Measurements from ENCODE around the gene ATP5F1D. TPM values are rescaled to one million over a fixed set of nuclear protein-coding genes. Genes with fewer than 3 reads are reported as not detected.

ATP5F1D gene
- polyA plus RNA-seq, 3 donors from 2014 or later = 145 to 310 (median 303) TPM

- no peak for DNase-seq
- H3K27me3 Mint-ChIP-seq (ENCODE audit: low read depth in 3 of 3) = peaks cover 0 to 7% (median 3%) of the 10 kb centered on the region in 3 donors
Observed at GRCh38 chr19:1233115-1233667, 8.4 kb upstream of the ATP5F1D start.

GRCh38 chr19:1234051-1234954, 7.2 kb upstream of the ATP5F1D start:
- H3K36me3 Mint-ChIP-seq = no peaks in the 10 kb centered on the region
- H3K27me3 Mint-ChIP-seq (ENCODE audit: low read depth in 3 of 3) = peaks cover 4 to 16% (median 13%) of the 10 kb centered on the region in 3 donors
- DNase-seq = no peak
- H3K4me1 Mint-ChIP-seq = peaks cover 10 to 12% of the 10 kb centered on the region in 2 donors
- H3K27ac Mint-ChIP-seq = no peak overlapping the region
- H3K4me3 Mint-ChIP-seq = no peak overlapping the region
- H3K9me3 Mint-ChIP-seq = no peaks in the 10 kb centered on the region

More at GRCh38 chr19:1233115-1233667, 8.4 kb upstream of the ATP5F1D start:
- H3K36me3 Mint-ChIP-seq = no peaks in the 10 kb centered on the region
- H3K4me1 Mint-ChIP-seq = peaks cover 0 to 1% of the 10 kb centered on the region in 2 donors
- no peak overlapping the region for H3K4me3 Mint-ChIP-seq
- no peak overlapping the region for H3K27ac Mint-ChIP-seq
- H3K9me3 Mint-ChIP-seq = no peaks in the 10 kb centered on the region

GRCh38 chr19:1234955-1235380, 6.6 kb upstream of the ATP5F1D start:
- no peak for DNase-seq
- H3K4me3 Mint-ChIP-seq = no peak overlapping the region
- H3K27me3 Mint-ChIP-seq (ENCODE audit: low read depth in 3 of 3) = peaks cover 4 to 18% (median 13%) of the 10 kb centered on the region in 3 donors
- H3K36me3 Mint-ChIP-seq = no peaks in the 10 kb centered on the region
- H3K9me3 Mint-ChIP-seq = no peaks in the 10 kb centered on the region
- no peak overlapping the region for H3K27ac Mint-ChIP-seq
- H3K4me1 Mint-ChIP-seq = peaks cover 12 to 13% of the 10 kb centered on the region in 2 donors

GRCh38 chr19:1235625-1236538, 5.7 kb upstream of the ATP5F1D start:
- DNase-seq = no peak
- H3K36me3 Mint-ChIP-seq = no peaks in the 10 kb centered on the region
- no peak overlapping the region for H3K27ac Mint-ChIP-seq
- no peak overlapping the region for H3K4me3 Mint-ChIP-seq
- peaks cover 4 to 18% (median 13%) of the 10 kb centered on the region in 3 donors for H3K27me3 Mint-ChIP-seq (ENCODE audit: low read depth in 3 of 3)
- H3K9me3 Mint-ChIP-seq = no peaks in the 10 kb centered on the region
- peaks cover 13 to 14% of the 10 kb centered on the region in 2 donors for H3K4me1 Mint-ChIP-seq

GRCh38 chr19:1236576-1236975, 5.0 kb upstream of the ATP5F1D start:
- Mint-ChIP-seq H3K27me3 (ENCODE audit: low read depth in 3 of 3) (peaks cover 10 to 21% (median 15%) of the 10 kb centered on the region in 3 donors), H3K4me3 (no peak overlapping the region), H3K4me1 (peaks cover 18 to 21% of the 10 kb centered on the region in 2 donors)

GRCh38 chr19:1237027-1237659, 4.4 kb upstream of the ATP5F1D start:
- no peak for DNase-seq
- Mint-ChIP-seq H3K27ac (no peak overlapping the region), H3K9me3 (no peaks in the 10 kb centered on the region), H3K27me3 (ENCODE audit: low read depth in 3 of 3) (peaks cover 10 to 22% (median 15%) of the 10 kb centered on the region in 3 donors), H3K4me3 (peak overlapping the region in 2 of 5 donors; percentile 13 to 49), H3K4me1 (peaks cover 20 to 23% of the 10 kb centered on the region in 2 donors), H3K36me3 (no peaks in the 10 kb centered on the region)

More at GRCh38 chr19:1236576-1236975, 5.0 kb upstream of the ATP5F1D start:
- H3K9me3 Mint-ChIP-seq = no peaks in the 10 kb centered on the region
- H3K36me3 Mint-ChIP-seq = no peaks in the 10 kb centered on the region
- H3K27ac Mint-ChIP-seq = no peak overlapping the region
- no peak for DNase-seq

- DNase-seq = no peak
- H3K27ac Mint-ChIP-seq = peak within 1 kb of the TSS in 5 of 6 donors; percentile 74 to 87 (median 79)
Observed at GRCh38 chr19:1237754-1238368, 3.7 kb upstream of the ATP5F1D start, which contains the start of gene CBARP. Gene CBARP (minus strand): TSS chr19:1238005. CDS start chr19:1236100, 1,905 bp downstream.

GRCh38 chr19:1238369-1239303, 2.9 kb upstream of the ATP5F1D start:
- peak overlapping the region; percentile 73 to 86 (median 79) for H3K4me3 Mint-ChIP-seq
- no peaks in the 10 kb centered on the region for H3K36me3 Mint-ChIP-seq
- H3K27ac Mint-ChIP-seq = peak overlapping the region in 5 of 6 donors; percentile 74 to 87 (median 79)
- H3K27me3 Mint-ChIP-seq (ENCODE audit: low read depth in 3 of 3) = peaks cover 10 to 20% (median 14%) of the 10 kb centered on the region in 3 donors
- H3K9me3 Mint-ChIP-seq = no peaks in the 10 kb centered on the region
- peaks cover 20 to 34% of the 10 kb centered on the region in 2 donors for H3K4me1 Mint-ChIP-seq
- DNase-seq = no peak

More at GRCh38 chr19:1237754-1238368, 3.7 kb upstream of the ATP5F1D start, which contains the start of gene CBARP:
- Mint-ChIP-seq H3K27me3 (ENCODE audit: low read depth in 3 of 3) (peaks cover 10 to 20% (median 15%) of the 10 kb centered on the region in 3 donors), H3K4me1 (peaks cover 20 to 29% of the 10 kb centered on the region in 2 donors), H3K9me3 (no peaks in the 10 kb centered on the region), H3K4me3 (peak within 1 kb of the TSS; percentile 73 to 86 (median 79)), H3K36me3 (no peaks in the 10 kb centered on the region)

GRCh38 chr19:1239420-1239795, 2.1 kb upstream of the ATP5F1D start:
- peak overlapping the region; percentile 20 to 80 (median 50) for H3K4me3 Mint-ChIP-seq
- no peaks in the 10 kb centered on the region for H3K9me3 Mint-ChIP-seq
- H3K27me3 Mint-ChIP-seq (ENCODE audit: low read depth in 3 of 3) = peaks cover 10 to 20% (median 13%) of the 10 kb centered on the region in 3 donors
- no peak for DNase-seq
- no peaks in the 10 kb centered on the region for H3K36me3 Mint-ChIP-seq
- peaks cover 21 to 35% of the 10 kb centered on the region in 2 donors for H3K4me1 Mint-ChIP-seq
- peak overlapping the region in 5 of 6 donors; percentile 74 to 87 (median 79) for H3K27ac Mint-ChIP-seq

GRCh38 chr19:1239796-1240737, 1.5 kb upstream of the ATP5F1D start:
- Mint-ChIP-seq H3K27me3 (ENCODE audit: low read depth in 3 of 3) (peaks cover 10 to 20% (median 13%) of the 10 kb centered on the region in 3 donors), H3K27ac (peak overlapping the region in 5 of 6 donors; percentile 31 to 87 (median 77)), H3K9me3 (no peaks in the 10 kb centered on the region), H3K4me3 (peak overlapping the region; percentile 36 to 80 (median 53)), H3K36me3 (no peaks in the 10 kb centered on the region), H3K4me1 (peaks cover 26 to 39% of the 10 kb centered on the region in 2 donors)
- peak; percentile 93 to 94 (median 94) for DNase-seq

- Mint-ChIP-seq H3K9me3 (no peaks in the 10 kb centered on the region), H3K27ac (peak overlapping the region in 5 of 6 donors; percentile 70 to 96 (median 91)), H3K36me3 (no peaks in the 10 kb centered on the region), H3K4me3 (peak overlapping the region; percentile 85 to 94 (median 87)), H3K27me3 (ENCODE audit: low read depth in 3 of 3) (peaks cover 10 to 18% (median 13%) of the 10 kb centered on the region in 3 donors), H3K4me1 (peaks cover 26 to 39% of the 10 kb centered on the region in 2 donors)
- no peak for DNase-seq
Observed at GRCh38 chr19:1240925-1241324, 626 bp upstream of the ATP5F1D start.
